GM21390 (cell line): Measurements from ENCODE around the gene CHKB.

Source experiments
- ATAC-seq: cut with Tn5 transposase; IDR thresholded peaks from one replicate; pipeline ENCODE4 v1.9.1; 2021; ENCODE audit not compliant: unreplicated experiment

CHKB gene

DNA sequence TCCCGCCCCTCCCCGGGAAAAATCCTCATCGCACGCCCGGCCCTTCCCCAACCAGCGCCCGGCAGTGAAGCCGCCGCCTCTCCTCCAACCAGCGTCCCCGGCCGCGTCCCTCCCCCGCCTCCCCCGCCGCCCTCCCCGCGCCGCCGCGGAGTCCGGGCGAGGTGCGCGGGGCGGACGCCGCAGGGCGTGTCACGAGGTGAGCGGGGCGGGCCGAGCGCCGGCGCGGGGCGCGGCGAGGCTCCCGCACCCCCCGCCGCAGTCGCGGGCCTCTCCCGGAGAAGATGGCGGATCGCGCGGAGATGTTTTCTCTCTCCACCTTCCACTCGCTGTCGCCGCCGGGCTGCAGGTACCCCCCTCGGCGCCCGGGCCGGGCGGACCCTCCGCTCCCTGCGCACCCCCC, 17.9 kb upstream of the CHKB start, which contains the start of gene MAPK8IP2:
Gene MAPK8IP2 (plus strand): TSS at position 256 of the 400 bp plus-strand sequence. CDS start 26 bp downstream, at position 282.
- no peak for ATAC-seq

- no peak for ATAC-seq
Observed at GRCh38 chr22:50599816-50600455, 17.3 kb upstream of the CHKB start.

DNA sequence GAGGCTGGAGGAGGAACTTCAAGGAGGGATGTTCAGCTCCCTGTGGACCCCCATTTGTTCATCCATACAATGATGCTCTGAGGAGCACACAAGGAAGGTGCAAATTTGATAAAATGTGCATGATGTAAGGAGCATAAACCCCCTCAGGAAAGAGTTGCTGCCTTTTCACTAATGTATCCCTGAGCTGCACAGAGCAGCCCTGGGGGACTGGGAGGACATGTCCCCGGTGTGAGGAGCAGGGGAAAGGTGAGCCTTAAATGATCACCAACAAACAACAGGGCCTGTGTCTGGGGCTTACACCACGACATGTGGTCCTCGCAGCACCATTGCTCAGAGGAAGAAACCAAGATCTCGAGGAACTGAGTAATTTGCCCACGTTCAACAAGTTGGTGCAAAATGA, 14.4 kb upstream of the CHKB start:
- ATAC-seq = no peak

GRCh38 chr22:50595189-50595588, 12.5 kb upstream of the CHKB start:
- ATAC-seq = no peak

DNA sequence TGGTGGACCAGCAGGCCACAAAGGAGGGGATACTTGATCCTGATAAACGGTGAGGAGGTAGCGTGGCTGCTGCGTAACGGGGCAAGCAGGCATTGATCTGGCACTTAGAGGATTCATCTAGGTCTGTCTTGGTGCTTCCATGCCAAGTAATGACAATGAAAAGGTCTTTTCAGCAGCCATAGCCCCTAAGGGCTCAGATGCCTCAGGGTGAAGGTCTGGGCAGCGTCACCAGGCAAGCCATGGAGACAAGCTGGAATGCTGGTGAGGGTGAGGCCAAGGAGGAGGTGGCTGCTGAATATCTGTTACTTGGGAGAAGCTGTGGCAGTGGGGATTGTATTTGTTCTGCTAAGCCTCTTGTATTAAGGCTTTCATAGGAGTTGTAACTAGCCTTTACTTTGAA, 4.8 kb upstream of the CHKB start:
- ATAC-seq = no peak

DNA sequence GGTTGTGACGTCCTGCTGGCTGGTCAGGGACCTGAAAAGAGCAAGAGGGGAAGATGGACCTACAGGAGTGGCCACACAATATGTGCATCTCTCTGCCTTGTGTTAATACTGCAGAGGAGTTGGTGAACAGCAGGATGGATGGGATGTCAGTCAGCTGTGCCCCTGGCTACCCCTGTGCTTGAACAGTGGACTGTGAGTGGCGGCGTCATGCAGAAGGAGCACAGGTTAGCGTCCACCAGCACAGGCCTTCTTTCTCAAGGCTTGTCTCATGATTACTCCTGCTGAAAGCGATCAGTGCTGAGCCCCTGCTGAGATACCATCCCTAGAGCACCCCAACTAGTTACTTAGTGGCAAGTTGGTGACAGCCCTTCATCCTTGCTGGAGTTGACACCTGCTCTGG, 3.8 kb upstream of the CHKB start:
- ATAC-seq = no peak

DNA sequence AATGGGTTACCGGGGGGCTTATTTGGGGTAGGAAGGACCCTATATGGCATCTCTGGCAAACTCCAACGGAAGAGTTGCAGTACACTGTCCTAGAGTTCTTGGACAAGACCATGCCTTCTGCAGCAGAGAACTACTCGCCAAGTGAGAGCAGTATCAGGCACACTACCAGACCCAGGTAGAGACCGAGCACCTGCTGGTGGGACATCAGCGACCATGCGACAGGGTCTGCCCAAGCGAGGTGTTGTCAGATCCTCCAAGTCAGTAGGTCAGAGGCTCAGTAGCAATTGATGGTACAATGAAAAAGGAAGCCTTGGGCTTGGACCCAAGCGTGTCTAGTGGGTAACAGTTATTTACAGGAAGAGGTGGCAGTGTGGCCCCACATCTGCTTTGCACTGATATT, 3.1 kb upstream of the CHKB start:
- no peak for ATAC-seq

GRCh38 chr22:50585238-50585637, 2.6 kb upstream of the CHKB start:
- ATAC-seq = no peak

- ATAC-seq = no peak
Observed at GRCh38 chr22:50584106-50585096, 1.8 kb upstream of the CHKB start.

DNA sequence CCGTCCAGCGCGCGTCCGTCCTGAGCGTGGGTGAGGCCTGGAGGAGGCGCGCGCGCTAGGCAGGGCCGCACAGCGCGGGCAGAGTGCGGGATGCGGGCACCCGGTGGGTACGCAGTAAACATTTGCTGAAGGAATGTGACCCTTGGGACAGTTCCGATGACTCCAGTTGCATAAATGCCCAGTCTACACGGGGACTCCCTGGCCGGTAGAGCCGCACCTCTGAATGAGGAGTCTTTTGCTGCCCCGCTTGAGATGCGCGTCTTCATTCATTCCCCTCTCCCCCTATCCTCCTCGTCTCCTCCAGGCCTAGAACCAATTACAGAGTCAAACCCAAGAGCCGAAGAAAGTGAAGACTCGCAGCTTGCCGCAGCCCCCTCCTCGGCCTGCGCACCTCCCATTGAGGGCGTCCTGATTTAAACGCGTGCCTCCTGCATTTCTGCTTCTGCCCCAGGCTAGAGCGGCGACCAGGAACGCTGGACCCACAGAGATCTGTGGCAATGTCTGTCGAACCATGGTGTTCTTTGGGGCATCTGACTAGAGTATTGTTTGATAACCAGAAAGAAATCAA, 729 bp upstream of the CHKB start:
- ATAC-seq = peak; percentile 20

GRCh38 chr22:50581950-50582492, 628 bp downstream of the CHKB start:
- ATAC-seq = peak; percentile 8

GRCh38 chr22:50581031-50581949, 1.4 kb downstream of the CHKB start:
- no peak for ATAC-seq

DNA sequence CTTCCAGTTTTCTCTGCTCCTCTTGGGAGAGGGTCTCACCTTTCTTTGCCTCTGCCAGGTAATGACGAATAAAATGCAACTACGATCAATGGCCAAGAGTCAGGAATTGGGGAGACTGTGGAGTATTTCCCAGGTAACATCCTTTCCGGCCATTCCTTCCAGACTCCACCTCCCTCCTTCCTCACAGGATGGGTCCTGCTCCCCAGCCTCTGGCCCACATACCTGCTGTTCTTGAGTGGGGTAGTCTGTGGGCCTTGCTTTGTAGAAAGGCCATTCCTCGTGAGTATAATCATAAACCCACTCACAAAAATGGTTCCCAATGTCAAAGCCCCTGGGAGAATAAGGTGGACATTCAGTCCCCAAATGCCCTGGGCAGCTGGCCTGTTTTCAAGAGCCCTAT, 2.9 kb downstream of the CHKB start:
- ATAC-seq = no peak

- no peak for ATAC-seq
Observed at GRCh38 chr22:50578776-50579310, 3.8 kb downstream of the CHKB start.

GRCh38 chr22:50577987-50578775, 4.5 kb downstream of the CHKB start, which contains the start of gene CPT1B:
CPT1B (minus strand) TSS chr22:50578427; CDS start chr22:50577915, 512 bp downstream.
- ATAC-seq = no peak

- no peak for ATAC-seq
Observed at GRCh38 chr22:50577697-50577986, 5.0 kb downstream of the CHKB start.

GRCh38 chr22:50576806-50577696, 5.6 kb downstream of the CHKB start:
- no peak for ATAC-seq

DNA sequence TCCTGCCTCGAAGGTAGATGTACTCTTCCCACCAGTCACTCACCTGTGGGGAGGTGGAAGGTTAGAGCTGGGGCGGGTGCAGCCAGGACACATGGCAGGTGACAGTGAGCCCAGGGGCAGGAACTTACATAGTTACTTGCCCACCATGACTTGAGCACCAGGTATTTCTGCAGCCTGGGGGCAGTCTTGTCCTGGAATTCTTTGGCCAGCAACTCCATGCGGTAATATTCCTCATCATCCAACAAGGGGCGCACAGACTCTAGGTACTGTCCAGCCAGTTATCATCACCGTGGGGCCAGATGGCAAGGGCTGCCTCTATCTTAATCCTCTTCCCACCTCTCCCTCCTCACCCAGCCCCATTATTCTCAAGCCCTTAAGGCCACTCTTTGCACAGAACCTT, 6.6 kb downstream of the CHKB start:
- no peak for ATAC-seq
